NCI-H2107 (cell line): Measurements from ENCODE around the gene TUBA1B.
"Not testable (repeated sequence)": the region's sequence is repeated elsewhere in the genome, so short reads cannot be mapped to it uniquely, and the experiment has no call there.

Experiments
- DNase-seq: peaks from one replicate; lab custom pipeline; 2025; lab: John Stamatoyannopoulos, UW

TUBA1B gene

DNA sequence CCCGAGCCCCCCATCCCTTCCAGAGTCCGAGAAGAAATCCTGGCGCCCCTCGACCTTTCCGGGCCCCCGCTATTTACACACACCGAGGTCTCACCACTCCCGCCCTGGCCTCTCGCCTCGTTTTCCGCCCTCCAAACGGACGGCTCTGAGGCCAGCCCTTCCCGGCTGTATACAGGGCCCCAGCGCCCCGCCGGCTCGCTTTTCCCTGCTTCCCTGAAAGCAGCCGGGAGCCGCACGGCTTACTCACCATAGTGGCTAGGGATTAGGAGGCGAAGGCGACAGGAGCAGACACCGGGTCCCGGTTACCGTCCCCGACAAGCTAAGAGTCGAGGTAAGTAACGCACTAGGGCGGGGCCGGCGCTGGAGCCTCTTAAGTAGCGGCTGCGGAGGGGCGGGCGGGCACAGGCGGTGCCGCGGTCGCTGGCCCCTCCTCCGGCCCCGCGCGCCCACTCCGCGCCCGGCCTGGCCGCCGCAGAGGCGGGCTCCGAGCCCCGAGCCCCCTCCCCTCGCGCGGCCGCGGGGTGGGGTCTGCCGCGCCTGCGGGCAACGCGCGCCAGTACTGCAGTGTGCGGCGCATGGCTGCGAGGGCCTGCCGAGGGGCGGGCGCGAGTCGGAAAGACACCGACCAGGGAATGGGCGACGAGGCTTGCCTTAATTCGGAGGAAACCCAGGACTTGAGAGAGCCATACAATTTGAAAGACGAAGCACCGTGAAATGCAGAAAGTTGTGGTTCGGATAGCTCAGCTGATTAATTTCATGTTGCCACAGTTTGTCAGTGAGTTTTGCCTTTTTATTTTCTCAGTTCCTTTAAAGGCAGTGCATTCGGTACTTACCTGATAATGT is at the start of gene TUBA1B:
TSS of gene TUBA1B (minus strand) at position 345 of the 843 bp plus-strand sequence. CDS start at position 250, 95 bp downstream.
- peak; percentile 92 for DNase-seq

GRCh38 chr12:49174218-49174617 is 43.0 kb upstream of the TUBA1B start:
- no peak for DNase-seq

- DNase-seq, result no peak
Observed at GRCh38 chr12:49170924-49171323, 39.7 kb upstream of the TUBA1B start.

DNA sequence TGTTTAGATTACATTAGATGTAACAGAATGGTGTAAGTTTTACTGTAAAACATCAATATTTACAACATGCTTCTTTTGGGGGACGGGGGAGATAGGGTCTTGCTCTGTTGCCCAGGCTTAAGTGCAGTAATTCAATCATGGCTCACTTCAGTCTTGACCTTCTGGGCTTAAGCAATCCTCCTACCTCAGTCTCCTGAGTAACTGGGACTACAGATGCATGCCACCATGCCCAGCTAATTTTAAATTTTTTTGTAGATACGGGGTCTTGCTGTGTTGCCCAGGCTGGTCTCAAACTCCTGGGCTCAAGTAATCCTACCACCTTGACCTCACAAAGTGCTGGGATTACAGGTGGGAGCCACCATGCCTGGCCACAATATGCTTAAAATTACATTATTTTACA is 33.9 kb upstream of the TUBA1B start:
- DNase-seq, result no peak

DNA sequence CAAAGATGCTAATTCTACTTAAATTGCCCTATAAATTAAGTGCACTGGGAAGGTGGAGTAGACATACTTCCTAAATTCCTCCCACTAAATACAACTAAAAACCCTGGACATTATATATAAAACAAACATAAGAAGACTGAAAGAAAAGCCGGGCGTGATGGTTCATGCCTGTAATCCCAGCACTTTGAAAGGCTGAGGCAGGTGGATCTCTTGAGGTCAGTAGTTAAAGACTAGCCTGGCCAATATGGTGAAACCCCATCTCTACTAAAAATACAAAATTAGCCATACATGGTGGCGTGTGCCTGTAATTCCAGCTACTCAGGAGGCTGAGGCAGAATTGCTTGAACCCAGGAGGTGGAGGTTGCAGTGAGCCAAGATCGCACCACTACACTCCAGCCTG is 30.7 kb upstream of the TUBA1B start:
- not testable (repeated sequence) for DNase-seq

DNA sequence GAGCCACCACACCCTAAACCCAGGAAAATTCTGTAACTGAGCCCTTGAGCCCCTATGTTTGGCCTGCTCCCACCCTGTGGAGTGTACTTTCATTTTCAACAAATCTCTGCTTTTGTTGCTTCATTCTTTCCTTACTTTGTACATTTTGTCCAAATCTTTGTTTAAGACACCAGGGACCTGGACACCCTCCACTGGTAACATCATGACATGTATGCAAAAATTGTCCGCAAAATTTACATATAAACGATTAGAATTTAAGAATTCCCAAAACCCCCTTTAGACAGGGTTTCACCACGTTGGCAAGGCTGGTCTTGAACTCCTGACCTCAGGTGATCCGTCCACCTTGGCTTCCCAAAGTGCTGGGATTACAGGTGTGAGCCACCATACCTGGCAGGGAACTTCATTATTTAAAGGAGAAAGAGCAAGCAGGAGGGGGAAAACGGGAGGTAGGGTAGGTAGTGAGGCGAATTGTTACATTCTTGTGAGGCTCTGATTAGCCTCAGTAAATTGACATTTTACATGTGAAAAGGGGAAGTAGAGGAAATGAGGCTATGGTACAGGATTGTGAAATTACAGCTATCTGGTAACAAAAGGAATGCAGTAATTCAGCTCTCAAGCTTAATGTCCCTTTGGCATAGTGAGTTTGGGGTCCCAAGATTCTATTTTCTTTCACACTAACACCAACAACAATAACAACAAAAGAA is 30.0 kb upstream of the TUBA1B start:
- no peak for DNase-seq

GRCh38 chr12:49160399-49160798 is 29.2 kb upstream of the TUBA1B start:
- DNase-seq, result no peak

- DNase-seq, result no peak
Observed at GRCh38 chr12:49154221-49154620, 23.0 kb upstream of the TUBA1B start.

DNA sequence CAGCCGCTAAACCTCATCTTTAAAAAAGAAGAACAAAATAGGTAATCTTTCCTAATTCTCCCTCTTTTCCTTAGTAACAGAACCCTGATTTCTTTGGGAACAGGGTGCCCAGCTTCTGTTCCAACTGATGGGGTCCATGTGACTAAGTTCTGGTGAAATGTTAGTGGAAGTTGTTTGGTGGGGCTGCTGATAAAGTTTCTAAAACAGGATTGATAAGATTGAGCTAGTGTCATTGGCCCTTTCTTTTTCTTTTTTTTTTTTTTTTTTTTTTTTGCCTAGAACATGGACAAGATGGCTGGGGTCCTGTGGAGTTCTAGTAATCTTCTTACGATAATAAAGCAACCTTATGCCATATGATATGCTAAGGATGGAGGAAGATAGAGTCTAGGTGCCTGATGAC is 16.2 kb upstream of the TUBA1B start:
- DNase-seq, result no peak

DNA sequence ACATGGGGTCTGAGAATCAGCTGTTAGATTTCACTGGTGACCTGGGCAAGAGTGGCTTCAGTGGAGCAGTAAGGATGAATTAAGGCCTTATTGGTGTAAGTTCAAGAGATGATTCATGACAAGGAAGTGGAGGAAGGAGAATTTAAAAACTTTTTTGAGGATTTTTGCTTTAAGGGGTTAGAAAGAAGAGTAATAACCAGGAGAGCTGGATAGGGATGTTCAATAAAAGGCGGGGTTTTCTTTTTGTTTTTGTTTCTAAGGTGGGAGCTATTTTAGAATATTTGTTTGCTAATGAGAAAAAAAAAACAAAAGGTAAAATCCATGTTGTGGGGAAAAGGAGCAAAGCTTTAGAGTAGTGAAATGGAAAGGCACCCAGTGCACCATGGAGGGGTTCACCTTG is 15.2 kb upstream of the TUBA1B start:
- DNase-seq, result no peak

- DNase-seq, result no peak
Observed at GRCh38 chr12:49144384-49144783, 13.2 kb upstream of the TUBA1B start.

- no peak for DNase-seq
Observed at GRCh38 chr12:49138999-49139398, 7.8 kb upstream of the TUBA1B start.

DNA sequence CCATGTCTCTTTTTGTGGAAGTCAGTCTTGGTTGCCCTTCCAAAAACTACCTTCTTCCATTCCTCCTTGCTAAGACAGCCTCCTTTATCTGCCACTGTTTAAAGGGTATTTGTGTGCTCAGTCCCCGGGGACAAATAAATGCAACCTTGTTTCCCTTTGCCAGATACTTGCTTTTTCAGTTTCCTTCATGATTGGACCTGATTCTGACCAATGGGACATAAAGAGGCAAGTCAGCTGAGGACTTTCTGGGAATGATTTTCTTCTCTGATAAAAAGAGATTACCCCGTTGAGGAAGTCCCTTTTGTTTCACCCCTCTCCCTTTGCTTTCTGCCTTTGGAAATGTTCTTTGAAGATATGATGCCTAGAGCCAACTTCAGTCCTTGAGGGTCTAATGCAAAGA is 7.4 kb upstream of the TUBA1B start:
- DNase-seq, result no peak

DNA sequence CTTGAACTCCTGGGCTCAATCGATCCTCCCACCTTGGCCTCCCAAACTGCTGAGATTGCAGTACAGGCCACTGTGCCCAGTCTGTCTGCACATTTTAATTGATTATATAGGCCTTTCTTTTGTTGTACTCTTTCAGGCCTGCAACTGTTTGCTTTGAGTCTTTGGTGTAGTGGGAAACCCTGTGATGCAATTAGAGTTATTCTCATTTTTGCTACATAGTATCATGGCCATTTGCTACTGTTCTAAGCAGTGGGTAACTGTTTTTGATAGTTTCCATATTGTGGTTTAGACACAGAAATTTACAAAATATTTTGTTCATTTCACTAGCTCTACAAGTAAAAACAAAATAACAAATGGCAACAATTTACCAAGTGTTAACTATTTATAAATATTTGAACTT is 6.3 kb upstream of the TUBA1B start:
- DNase-seq, result no peak

DNA sequence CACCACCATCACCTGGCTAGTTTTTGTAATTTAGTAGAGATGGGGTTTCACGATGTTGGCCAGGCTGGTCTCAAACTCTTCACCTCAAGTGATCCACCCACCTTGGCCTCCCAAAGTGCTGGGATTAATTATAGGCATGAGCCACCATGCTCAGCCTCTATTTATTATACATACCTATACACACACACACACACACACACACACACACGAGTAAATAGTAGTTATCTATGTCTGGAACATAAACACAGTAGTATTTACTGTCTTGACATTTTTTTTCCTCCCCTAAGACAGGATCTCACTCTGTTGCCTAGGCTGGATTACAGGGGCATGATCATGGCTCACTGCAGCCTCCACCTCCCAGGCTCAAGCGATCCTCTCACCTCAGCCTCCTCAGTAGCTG is 5.8 kb upstream of the TUBA1B start:
- not testable (repeated sequence) for DNase-seq

DNA sequence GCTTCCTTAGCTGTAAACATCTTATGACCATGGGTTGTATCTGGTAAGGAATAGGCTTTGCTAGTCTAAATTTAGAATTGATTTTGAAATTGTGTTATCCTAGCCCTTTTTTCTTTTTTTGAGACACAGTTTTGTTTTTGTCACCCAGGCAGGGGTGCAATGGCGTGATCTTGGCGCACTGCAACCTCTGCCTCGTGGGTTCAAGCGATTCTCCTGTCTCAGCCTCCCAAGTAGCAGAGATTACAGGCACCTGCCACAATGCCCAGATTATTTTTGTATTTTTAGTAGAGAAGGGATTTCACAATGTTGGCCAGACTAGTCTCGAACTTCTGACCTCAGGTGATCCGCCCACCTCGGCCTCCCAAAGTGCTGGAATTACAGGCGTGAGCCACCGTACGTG is 2.4 kb upstream of the TUBA1B start:
- DNase-seq, result no peak

DNA sequence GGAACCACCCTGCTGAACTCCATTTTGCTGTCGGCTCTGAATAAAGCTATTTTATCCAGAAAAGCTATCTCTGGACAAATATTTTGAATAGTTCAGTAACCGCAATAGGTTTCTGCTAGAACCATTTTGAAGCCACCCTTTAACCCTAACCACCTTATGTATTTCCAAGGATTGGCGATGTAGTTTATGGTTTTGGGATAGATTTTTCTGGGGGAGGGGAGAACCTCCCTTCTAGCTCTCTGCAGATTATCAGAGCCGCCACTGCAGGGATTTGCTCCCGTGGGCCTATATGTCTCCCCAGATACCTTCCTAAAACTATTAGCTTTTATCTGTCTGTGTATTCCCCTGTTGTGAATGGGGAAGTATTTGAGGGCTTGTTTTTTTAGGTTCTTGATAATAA is 1.8 kb upstream of the TUBA1B start:
- no peak for DNase-seq

GRCh38 chr12:49131894-49132461 is 783 bp upstream of the TUBA1B start:
- DNase-seq, result no peak

- DNase-seq, result peak; percentile 86
Observed at GRCh38 chr12:49130151-49131050, 794 bp downstream of the TUBA1B start.

- DNase-seq, result no peak
Observed at GRCh38 chr12:49129332-49130150, 1.7 kb downstream of the TUBA1B start.

DNA sequence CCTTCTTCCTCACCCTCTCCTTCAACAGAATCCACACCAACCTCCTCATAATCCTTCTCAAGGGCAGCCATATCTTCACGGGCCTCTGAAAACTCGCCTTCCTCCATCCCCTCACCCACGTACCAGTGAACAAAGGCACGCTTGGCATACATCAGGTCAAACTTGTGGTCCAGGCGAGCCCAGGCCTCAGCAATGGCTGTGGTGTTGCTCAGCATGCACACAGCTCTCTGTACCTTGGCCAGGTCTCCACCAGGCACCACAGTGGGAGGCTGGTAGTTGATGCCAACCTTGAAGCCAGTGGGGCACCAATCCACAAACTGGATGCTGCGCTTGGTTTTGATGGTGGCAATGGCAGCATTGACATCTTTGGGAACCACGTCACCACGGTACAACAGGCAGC is 3.2 kb downstream of the TUBA1B start:
- not testable (repeated sequence) for DNase-seq
